PC-9 (cell line): ENCODE measurements around the gene TMEM179.

ENCODE experiments used
- CTCF ChIP-seq: fragments of 200-600 bp; sonication (generic); conservative IDR thresholded peaks from 2 replicates; pipeline ENCODE4 v1.6.1; 2017; ENCODE audit warnings: mixed run types, antibody characterized with exemption, mild to moderate bottlenecking, moderate library complexity
- EZH2 ChIP-seq: fragments of 200-600 bp; sonication (generic); IDR thresholded peaks from 2 replicates; pipeline ENCODE4 v1.8.0; 2017; ENCODE audit warnings: antibody characterized with exemption, low read depth

GRCh38 chr14:104556256-104557021 is 48.1 kb downstream of the TMEM179 start:
- TF ChIP-seq CTCF (no peak), EZH2 (no peak)
